Activated T-helper 1 cell treated with anti-CD3 and anti-CD28 coated beads, Interleukin-12 subunit alpha, Interleukin-12 subunit beta, Interleukin-2, Interleukin-4 antibody, amounts not matched to agents 30 ng/mL and 10 ng/mL and 1 ng/mL, durations not matched to agents 14 hours and 24 hours and 36 hours (primary cell): Measurements from ENCODE around the gene HAUS8. TPM values are rescaled to one million over a fixed set of nuclear protein-coding genes. Genes with fewer than 3 reads are reported as not detected.
"Not testable (repeated sequence)": the region's sequence is repeated elsewhere in the genome, so short reads cannot be mapped to it uniquely, and the experiment has no call there.

Experiments used
- DNase-seq: peaks from one replicate; pipeline ENCODE4 v3.0.0; 2021; ENCODE audit warnings: low spot score
- H3K27ac Mint-ChIP-seq: one replicate; pipeline ENCODE4 v1.8.0; 2021; ENCODE audit warnings: mild to moderate bottlenecking, mixed read lengths
- H3K27me3 Mint-ChIP-seq: one replicate; pipeline ENCODE4 v1.8.0; 2022; ENCODE audit warnings: mild to moderate bottlenecking, moderate library complexity, mixed read lengths; ENCODE audit not compliant: insufficient read depth
- H3K36me3 Mint-ChIP-seq: one replicate; pipeline ENCODE4 v1.8.0; 2021; ENCODE audit warnings: low read depth, mixed read lengths
- H3K4me1 Mint-ChIP-seq: one replicate; pipeline ENCODE4 v1.8.0; 2021; ENCODE audit warnings: low read depth, mixed read lengths
- H3K4me3 Mint-ChIP-seq: one replicate; pipeline ENCODE4 v1.8.0; 2021; ENCODE audit warnings: mild to moderate bottlenecking, moderate library complexity, mixed read lengths
- H3K9me3 Mint-ChIP-seq: one replicate; pipeline ENCODE4 v1.8.0; 2021; ENCODE audit warnings: mixed read lengths
- intact Hi-C: fragments of 100-400 bp; cut with micrococcal nuclease; formaldehyde crosslinking; loops from one replicate; pipeline ENCODE4 v1.15.1; 2024
- total RNA-seq: library from RNA; stranded (reverse); gene quantifications from 2 replicates; pipeline ENCODE4 v1.2.3, GENCODE V29; 2022

HAUS8 gene
- total RNA-seq, 1 donor from 2014 or later: 32.8 TPM

DNA sequence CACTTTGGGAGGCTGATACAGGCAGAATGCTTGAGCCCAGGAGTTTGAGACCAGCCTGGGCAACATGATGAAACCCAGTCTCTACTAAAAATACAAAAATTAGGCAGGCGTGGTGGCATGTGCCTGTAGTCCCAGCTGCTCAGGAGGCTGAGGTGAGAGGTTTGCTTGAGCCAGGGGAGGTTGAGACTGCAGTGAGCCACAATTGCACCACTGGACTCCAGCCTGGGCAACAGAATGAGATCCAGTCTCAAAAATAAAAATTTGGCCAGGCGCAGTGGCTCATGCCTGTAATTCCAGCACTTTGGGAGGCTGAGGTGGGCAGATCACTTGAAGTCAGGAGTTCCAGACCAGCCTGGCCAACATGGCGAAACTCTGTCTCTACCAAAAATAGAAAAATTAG is 19.4 kb upstream of the HAUS8 start:
- peaks cover 16% of the 10 kb centered on the region for H3K4me1 Mint-ChIP-seq
- H3K4me3 Mint-ChIP-seq, H3K36me3 Mint-ChIP-seq: not testable (repeated sequence)

GRCh38 chr19:17092696-17093095 is 17.4 kb upstream of the HAUS8 start:
- Mint-ChIP-seq H3K36me3 (peaks cover 12% of the 10 kb centered on the region), H3K27ac (no peak overlapping the region), H3K9me3 (no peaks in the 10 kb centered on the region), H3K4me3 (no peak overlapping the region), H3K4me1 (peaks cover 31% of the 10 kb centered on the region), H3K27me3 (no peaks in the 10 kb centered on the region)
- intact Hi-C loops: no loop called here
- no peak for DNase-seq

More for the DNA sequence above, 19.4 kb upstream of the HAUS8 start:
- H3K27me3 Mint-ChIP-seq, H3K9me3 Mint-ChIP-seq, intact Hi-C loops, H3K27ac Mint-ChIP-seq, DNase-seq: not testable (repeated sequence)

GRCh38 chr19:17091758-17092333 is 16.6 kb upstream of the HAUS8 start:
- Mint-ChIP-seq H3K9me3 (no peaks in the 10 kb centered on the region), H3K27me3 (no peaks in the 10 kb centered on the region), H3K4me3 (no peak overlapping the region), H3K27ac (no peak overlapping the region), H3K36me3 (peaks cover 12% of the 10 kb centered on the region), H3K4me1 (peaks cover 31% of the 10 kb centered on the region)
- DNase-seq: no peak
- intact Hi-C loops: no loop called here

- peak overlapping the region; percentile 39 for H3K4me3 Mint-ChIP-seq
- no peak for DNase-seq
- peak overlapping the region; percentile 70 for H3K27ac Mint-ChIP-seq
- intact Hi-C loops: no loop called here
- H3K9me3 Mint-ChIP-seq: no peaks in the 10 kb centered on the region
- peaks cover 27% of the 10 kb centered on the region for H3K4me1 Mint-ChIP-seq
- peaks cover 12% of the 10 kb centered on the region for H3K36me3 Mint-ChIP-seq
- no peaks in the 10 kb centered on the region for H3K27me3 Mint-ChIP-seq
These were observed 15.3 kb upstream of the HAUS8 start for GRCh38 chr19:17090583-17090982.

- intact Hi-C loops: no loop called here
- Mint-ChIP-seq H3K9me3 (no peaks in the 10 kb centered on the region), H3K4me3 (no peak overlapping the region), H3K4me1 (peaks cover 27% of the 10 kb centered on the region), H3K36me3 (peaks cover 8% of the 10 kb centered on the region), H3K27ac (no peak overlapping the region), H3K27me3 (no peaks in the 10 kb centered on the region)
- DNase-seq: no peak
These were observed 13.3 kb upstream of the HAUS8 start for GRCh38 chr19:17088552-17088951.

GRCh38 chr19:17086834-17087233 is 11.6 kb upstream of the HAUS8 start:
- Mint-ChIP-seq H3K9me3 (no peaks in the 10 kb centered on the region), H3K4me3 (no peak overlapping the region), H3K4me1 (peaks cover 27% of the 10 kb centered on the region), H3K36me3 (peaks cover 10% of the 10 kb centered on the region), H3K27ac (peak overlapping the region; percentile 36), H3K27me3 (no peaks in the 10 kb centered on the region)
- intact Hi-C loops: no loop called here
- no peak for DNase-seq

DNA sequence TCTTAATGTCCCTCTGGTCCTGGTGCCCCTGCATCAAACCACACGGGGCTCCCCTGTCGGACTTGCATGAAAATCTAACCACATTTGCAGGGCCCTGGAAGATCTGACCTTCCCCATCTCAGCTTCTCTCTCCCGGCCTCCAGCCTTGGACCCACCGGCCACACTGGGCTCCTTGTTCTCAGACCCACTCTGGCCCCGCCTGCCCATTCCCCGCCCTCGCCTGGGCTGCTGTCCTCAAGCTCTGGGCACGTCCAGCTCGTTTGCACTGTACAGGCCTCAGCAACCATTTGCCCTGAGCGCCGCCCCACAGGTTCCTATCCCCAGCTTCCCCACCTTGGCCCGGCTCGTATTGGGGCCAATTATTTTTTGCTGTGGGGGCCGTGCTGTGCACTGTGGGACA is 10.9 kb upstream of the HAUS8 start:
- peaks cover 27% of the 10 kb centered on the region for H3K4me1 Mint-ChIP-seq
- H3K36me3 Mint-ChIP-seq: peaks cover 10% of the 10 kb centered on the region
- no peak overlapping the region for H3K4me3 Mint-ChIP-seq
- intact Hi-C loops: no loop called here
- no peaks in the 10 kb centered on the region for H3K9me3 Mint-ChIP-seq
- no peaks in the 10 kb centered on the region for H3K27me3 Mint-ChIP-seq
- no peak overlapping the region for H3K27ac Mint-ChIP-seq
- DNase-seq: no peak

GRCh38 chr19:17081672-17082630 is 6.7 kb upstream of the HAUS8 start:
- H3K27me3 Mint-ChIP-seq: no peaks in the 10 kb centered on the region
- peaks cover 7% of the 10 kb centered on the region for H3K36me3 Mint-ChIP-seq
- intact Hi-C loops: no loop called here
- no peak for DNase-seq
- H3K4me3 Mint-ChIP-seq: no peak overlapping the region
- H3K9me3 Mint-ChIP-seq: no peaks in the 10 kb centered on the region
- no peak overlapping the region for H3K27ac Mint-ChIP-seq
- peaks cover 32% of the 10 kb centered on the region for H3K4me1 Mint-ChIP-seq

GRCh38 chr19:17080440-17080801 is 5.2 kb upstream of the HAUS8 start:
- peaks cover 38% of the 10 kb centered on the region for H3K4me1 Mint-ChIP-seq
- no peak for DNase-seq
- H3K27me3 Mint-ChIP-seq: no peaks in the 10 kb centered on the region
- intact Hi-C loops: loop anchor here (1.0 kb wide), 1 partner anchor 45 kb away; no protein-coding TSS in a partner anchor
- peak overlapping the region; percentile 67 for H3K4me3 Mint-ChIP-seq
- peak overlapping the region; percentile 84 for H3K27ac Mint-ChIP-seq
- peaks cover 11% of the 10 kb centered on the region for H3K36me3 Mint-ChIP-seq
- no peaks in the 10 kb centered on the region for H3K9me3 Mint-ChIP-seq

DNA sequence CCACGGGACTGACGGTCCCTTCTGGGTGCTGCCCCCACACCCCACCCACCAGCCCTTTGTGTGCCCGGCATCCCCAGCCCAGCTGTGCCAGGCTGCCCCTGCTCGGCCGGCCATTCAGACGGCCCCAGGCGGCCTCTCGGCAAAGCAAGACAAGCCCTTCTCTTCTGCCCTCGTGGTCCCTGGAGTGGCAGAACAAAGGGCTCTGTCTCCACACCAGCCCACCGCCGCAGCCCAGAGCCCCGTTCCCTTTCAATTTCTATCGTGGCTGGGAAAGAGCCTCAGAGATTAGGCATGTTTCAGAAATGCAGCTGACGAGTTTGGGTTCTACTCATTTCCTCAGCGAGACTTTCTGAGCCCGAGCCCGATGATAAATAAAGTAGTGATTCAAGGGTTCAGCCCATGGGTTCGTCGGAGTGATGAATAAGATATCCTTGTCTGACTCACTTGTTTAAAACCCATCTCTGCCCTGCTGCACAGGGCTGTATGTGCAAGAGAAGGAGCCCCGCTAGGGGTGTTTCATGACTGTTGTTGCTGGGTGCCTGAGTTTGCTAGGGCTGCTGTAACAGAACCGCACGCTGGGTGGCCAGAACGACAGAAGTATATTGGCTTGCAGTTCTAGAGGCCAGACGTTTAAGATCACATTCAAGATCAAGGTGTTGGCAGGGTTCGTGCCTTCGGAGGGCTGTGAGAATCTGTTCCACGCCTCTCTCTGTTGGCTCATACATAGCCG is 4.6 kb upstream of the HAUS8 start:
- Mint-ChIP-seq H3K4me1 (peaks cover 39% of the 10 kb centered on the region), H3K4me3 (peak overlapping the region; percentile 67), H3K9me3 (no peaks in the 10 kb centered on the region), H3K27me3 (no peaks in the 10 kb centered on the region), H3K36me3 (peaks cover 11% of the 10 kb centered on the region), H3K27ac (peak overlapping the region; percentile 84)
- intact Hi-C loops: loop anchor here (1.0 to 5.0 kb wide), 3 partner anchors 45 to 1072 kb away; partner anchors contain the start of gene PIK3R2
- DNase-seq: peak; percentile 53

DNA sequence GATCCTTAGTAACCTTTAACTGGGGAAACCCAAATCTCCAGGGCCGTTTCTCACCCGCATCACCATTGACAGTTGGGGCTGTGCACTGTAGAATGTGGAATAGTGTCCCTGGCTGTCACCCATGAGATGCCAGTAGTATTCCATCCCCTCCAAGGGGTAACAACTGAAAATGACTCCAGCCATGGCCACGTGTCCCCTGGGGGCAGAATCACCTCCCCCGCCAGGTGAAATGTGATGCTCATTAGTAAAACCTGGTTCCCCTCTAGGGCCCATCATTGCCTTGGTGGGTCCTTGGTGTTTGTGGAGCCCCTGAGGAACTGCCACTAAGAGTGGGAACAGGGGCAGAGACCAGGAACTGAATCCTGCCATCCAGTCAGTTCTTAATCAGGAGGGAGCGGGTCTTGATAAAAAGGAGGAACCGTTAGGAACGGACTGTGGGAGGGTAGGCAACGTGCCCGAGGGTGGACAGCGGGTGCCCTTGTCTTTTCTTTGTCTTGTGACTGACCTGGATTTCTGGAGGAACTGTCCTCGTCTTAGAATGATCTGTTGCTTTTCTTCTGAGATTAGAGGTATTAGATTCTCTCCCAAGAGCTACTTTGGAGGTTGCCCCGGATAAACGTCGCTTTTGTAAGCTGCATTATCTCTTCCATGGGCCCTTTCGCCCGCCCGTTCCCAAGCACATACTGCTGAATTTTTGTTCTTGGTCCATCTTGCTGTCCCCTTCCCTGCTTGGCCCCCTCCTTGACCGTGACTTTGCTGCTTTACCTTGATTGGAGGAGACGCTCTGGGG is 3.9 kb upstream of the HAUS8 start:
- H3K36me3 Mint-ChIP-seq: peaks cover 11% of the 10 kb centered on the region
- peak overlapping the region; percentile 67 for H3K4me3 Mint-ChIP-seq
- intact Hi-C loops: loop anchor here (5.0 kb wide), 2 partner anchors 422 to 1073 kb away; partner anchors contain the start of gene PIK3R2
- peak overlapping the region; percentile 84 for H3K27ac Mint-ChIP-seq
- DNase-seq: no peak
- H3K4me1 Mint-ChIP-seq: peaks cover 46% of the 10 kb centered on the region
- no peaks in the 10 kb centered on the region for H3K9me3 Mint-ChIP-seq
- H3K27me3 Mint-ChIP-seq: no peaks in the 10 kb centered on the region
